ENCODE data around the gene NUDCD3. TPM values are rescaled to one million over a fixed set of nuclear protein-coding genes. Genes with fewer than 3 reads are reported as not detected.

The NUDCD3 gene
- total RNA-seq, 4 donors from 2014 or later, result 53.3 to 87.9 (median 73.2) TPM

- intact Hi-C loops (cut with DNase I; ENCODE audit: low total_unique reads), result no loop called here
- DNase-seq (ENCODE audit: low spot score in 2 of 2), result peak; percentile 9 to 81
- 88 to 89% methylated on average over 9 of the region's 9 CpGs for WGBS, 2 donors
- TF ChIP-seq POLR2A (IDR thresholded peaks at IDR 0.05) (no peak), CTCF (IDR thresholded peaks at IDR 0.05) (no peak)
- no peak overlapping the region for H3K4me3 ChIP-seq (ENCODE audit: low read depth, poor library complexity, severe bottlenecking)
These were observed 108.8 kb downstream of the NUDCD3 start for GRCh38 chr7:44381494-44382220.

GRCh38 chr7:44380831-44381493, 109.5 kb downstream of the NUDCD3 start:
- TF ChIP-seq POLR2A (IDR thresholded peaks at IDR 0.05) (no peak), CTCF (IDR thresholded peaks at IDR 0.05) (no peak)
- H3K4me3 ChIP-seq (ENCODE audit: low read depth, poor library complexity, severe bottlenecking), result no peak overlapping the region
- peak; percentile 10 to 75 for DNase-seq (ENCODE audit: low spot score in 2 of 2)
- WGBS, 2 donors, result 66 to 83% methylated on average over 4 of the region's 4 CpGs
- intact Hi-C loops (cut with DNase I; ENCODE audit: low total_unique reads), result no loop called here

GRCh38 chr7:44380189-44380830, 110.1 kb downstream of the NUDCD3 start:
- intact Hi-C loops (cut with DNase I; ENCODE audit: low total_unique reads), result no loop called here
- WGBS, 2 donors, result 93 to 100% methylated on average over 2 of the region's 2 CpGs
- TF ChIP-seq CTCF (IDR thresholded peaks at IDR 0.05), result no peak
- no peak for TF ChIP-seq POLR2A (IDR thresholded peaks at IDR 0.05)
- no peak overlapping the region for H3K4me3 ChIP-seq (ENCODE audit: low read depth, poor library complexity, severe bottlenecking)
- DNase-seq (ENCODE audit: low spot score in 2 of 2), result peak; percentile 7 to 76

- no peak overlapping the region for H3K4me3 ChIP-seq (ENCODE audit: low read depth, poor library complexity, severe bottlenecking)
- peak; percentile 11 to 63 for DNase-seq (ENCODE audit: low spot score in 2 of 2)
- 81 to 82% methylated on average over 12 of the region's 12 CpGs for WGBS, 2 donors
- TF ChIP-seq CTCF (IDR thresholded peaks at IDR 0.05), result no peak
- TF ChIP-seq POLR2A (IDR thresholded peaks at IDR 0.05), result no peak
- intact Hi-C loops (cut with DNase I; ENCODE audit: low total_unique reads), result loop anchor here (10.0 kb wide), 1 partner anchor 55 kb away; no protein-coding TSS in a partner anchor
These were observed 110.9 kb downstream of the NUDCD3 start for GRCh38 chr7:44379366-44380188.

GRCh38 chr7:44378744-44379143, 111.7 kb downstream of the NUDCD3 start:
- TF ChIP-seq POLR2A (IDR thresholded peaks at IDR 0.05) (no peak), CTCF (IDR thresholded peaks at IDR 0.05) (no peak)
- WGBS, 2 donors, result 78 to 87% methylated on average over 3 of the region's 3 CpGs

More at GRCh38 chr7:44378744-44379143, 111.7 kb downstream of the NUDCD3 start:
- no peak overlapping the region for H3K4me3 ChIP-seq (ENCODE audit: low read depth, poor library complexity, severe bottlenecking)
- DNase-seq (ENCODE audit: low spot score in 2 of 2), result peak in 1 of 2 donors; percentile 6
- intact Hi-C loops (cut with DNase I; ENCODE audit: low total_unique reads), result loop anchor here (10.0 kb wide), 1 partner anchor 56 kb away; no protein-coding TSS in a partner anchor
